Measurements from ENCODE around the gene MISP.

DNA sequence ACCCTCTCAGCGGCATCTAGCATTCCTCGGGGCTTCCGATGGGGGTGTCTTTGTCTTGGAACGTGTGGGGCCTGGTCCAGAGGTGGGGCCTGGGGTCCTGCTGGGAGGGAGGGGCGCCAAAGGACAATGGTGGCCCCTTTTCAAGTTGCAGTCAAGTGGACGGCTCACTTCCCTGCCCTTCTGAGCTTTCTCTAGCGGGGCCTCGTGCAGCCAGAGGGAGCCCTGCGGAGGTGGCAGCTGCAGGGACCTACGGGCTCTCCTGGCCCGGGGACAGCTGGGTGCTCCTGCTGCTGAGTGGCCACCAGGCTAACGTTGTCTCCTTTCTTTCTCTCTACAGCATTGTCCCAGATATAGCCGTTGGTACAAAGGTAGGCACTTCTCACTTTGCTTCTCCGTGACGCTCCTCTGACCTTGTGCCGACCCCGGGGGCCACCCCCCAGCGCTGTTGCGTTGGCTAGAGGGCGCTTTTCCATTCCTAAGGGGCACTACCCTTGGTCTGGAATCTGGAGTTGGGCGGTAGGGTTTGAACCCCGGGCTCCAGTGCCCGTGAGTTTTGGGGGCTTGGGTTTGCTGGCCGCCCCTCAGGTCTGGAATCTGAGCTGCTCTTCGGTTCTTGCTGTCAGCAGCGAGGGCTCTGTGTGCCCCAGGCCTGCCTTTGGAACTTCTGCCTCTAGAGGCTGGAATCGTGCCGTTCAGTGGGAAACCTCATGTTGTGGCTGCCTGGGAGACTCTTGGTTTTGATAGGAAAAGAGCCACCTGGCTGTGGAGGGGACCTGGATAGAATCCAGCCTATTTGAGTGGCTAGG, 48.4 kb downstream of the MISP start:
- TF ChIP-seq, protein P1, sequence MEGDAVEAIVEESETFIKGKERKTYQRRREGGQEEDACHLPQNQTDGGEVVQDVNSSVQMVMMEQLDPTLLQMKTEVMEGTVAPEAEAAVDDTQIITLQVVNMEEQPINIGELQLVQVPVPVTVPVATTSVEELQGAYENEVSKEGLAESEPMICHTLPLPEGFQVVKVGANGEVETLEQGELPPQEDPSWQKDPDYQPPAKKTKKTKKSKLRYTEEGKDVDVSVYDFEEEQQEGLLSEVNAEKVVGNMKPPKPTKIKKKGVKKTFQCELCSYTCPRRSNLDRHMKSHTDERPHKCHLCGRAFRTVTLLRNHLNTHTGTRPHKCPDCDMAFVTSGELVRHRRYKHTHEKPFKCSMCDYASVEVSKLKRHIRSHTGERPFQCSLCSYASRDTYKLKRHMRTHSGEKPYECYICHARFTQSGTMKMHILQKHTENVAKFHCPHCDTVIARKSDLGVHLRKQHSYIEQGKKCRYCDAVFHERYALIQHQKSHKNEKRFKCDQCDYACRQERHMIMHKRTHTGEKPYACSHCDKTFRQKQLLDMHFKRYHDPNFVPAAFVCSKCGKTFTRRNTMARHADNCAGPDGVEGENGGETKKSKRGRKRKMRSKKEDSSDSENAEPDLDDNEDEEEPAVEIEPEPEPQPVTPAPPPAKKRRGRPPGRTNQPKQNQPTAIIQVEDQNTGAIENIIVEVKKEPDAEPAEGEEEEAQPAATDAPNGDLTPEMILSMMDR (conservative IDR thresholded peaks at IDR 0.05; ENCODE audit: low read depth, low read length): peak; percentile 36; the same call in 1 of the 2 replicates
- TF ChIP-seq, protein P2, sequence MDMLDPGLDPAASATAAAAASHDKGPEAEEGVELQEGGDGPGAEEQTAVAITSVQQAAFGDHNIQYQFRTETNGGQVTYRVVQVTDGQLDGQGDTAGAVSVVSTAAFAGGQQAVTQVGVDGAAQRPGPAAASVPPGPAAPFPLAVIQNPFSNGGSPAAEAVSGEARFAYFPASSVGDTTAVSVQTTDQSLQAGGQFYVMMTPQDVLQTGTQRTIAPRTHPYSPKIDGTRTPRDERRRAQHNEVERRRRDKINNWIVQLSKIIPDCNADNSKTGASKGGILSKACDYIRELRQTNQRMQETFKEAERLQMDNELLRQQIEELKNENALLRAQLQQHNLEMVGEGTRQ (IDR thresholded peaks at IDR 0.05; ENCODE audit: low read depth, low read length): no peak
- TF ChIP-seq RAD21 (IDR thresholded peaks at IDR 0.05; ENCODE audit: low read length) (no peak; the same call in 1 of the 2 replicates), POLR2A (IDR thresholded peaks at IDR 0.05; ENCODE audit: low read depth, low read length) (no peak), NFE2L2 (IDR thresholded peaks at IDR 0.05; ENCODE audit: low read depth, low read length) (no peak), BHLHE40 (IDR thresholded peaks at IDR 0.05; ENCODE audit: low read depth, low read length) (no peak), RFX5 (IDR thresholded peaks at IDR 0.05; ENCODE audit: low read depth, low read length) (no peak), RCOR1 (IDR thresholded peaks at IDR 0.05; ENCODE audit: insufficient replicate concordance, low read length) (no peak), FOS (IDR thresholded peaks at IDR 0.05; ENCODE audit: low read depth, low read length) (no peak), SMC3 (IDR thresholded peaks at IDR 0.05; ENCODE audit: low read depth, low read length) (no peak), CHD1 (IDR thresholded peaks at IDR 0.05; ENCODE audit: low read depth, low read length) (no peak), MAZ (IDR thresholded peaks at IDR 0.05; ENCODE audit: borderline replicate concordance, low read depth, low read length) (no peak), MAFK (IDR thresholded peaks at IDR 0.05; ENCODE audit: low read depth, low read length) (no peak)
